HG03469 (cell line): ENCODE measurements around the gene NPM1.
"Not testable (repeated sequence)": the region's sequence is repeated elsewhere in the genome, so short reads cannot be mapped to it uniquely, and the experiment has no call there.

Experiments used
- ATAC-seq: cut with Tn5 transposase; IDR thresholded peaks from one replicate; pipeline ENCODE4 v1.9.1; 2021; ENCODE audit warnings: mild to moderate bottlenecking, moderate library complexity, moderate number of reproducible peaks; ENCODE audit not compliant: unreplicated experiment

Gene NPM1

DNA sequence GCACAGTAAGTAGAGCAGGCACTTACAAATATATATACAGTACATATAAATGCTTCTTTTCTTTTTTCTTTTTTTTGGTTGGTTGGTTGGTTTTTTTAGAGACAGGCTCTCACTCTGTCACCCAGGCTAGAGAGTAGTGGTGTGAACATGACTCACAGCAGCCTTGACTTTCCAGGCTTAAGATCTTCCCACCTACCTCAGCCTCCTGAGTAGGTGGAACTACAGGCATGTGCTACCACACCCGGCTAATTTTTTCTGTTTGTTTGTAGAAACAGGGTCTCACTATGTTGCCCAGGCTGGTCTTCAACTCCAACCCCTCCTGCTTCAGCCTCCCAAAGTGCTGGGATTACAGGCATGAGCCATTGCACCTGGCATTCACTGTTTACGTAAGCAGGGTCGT lies 2.6 kb upstream of the NPM1 start:
- ATAC-seq = not testable (repeated sequence)

DNA sequence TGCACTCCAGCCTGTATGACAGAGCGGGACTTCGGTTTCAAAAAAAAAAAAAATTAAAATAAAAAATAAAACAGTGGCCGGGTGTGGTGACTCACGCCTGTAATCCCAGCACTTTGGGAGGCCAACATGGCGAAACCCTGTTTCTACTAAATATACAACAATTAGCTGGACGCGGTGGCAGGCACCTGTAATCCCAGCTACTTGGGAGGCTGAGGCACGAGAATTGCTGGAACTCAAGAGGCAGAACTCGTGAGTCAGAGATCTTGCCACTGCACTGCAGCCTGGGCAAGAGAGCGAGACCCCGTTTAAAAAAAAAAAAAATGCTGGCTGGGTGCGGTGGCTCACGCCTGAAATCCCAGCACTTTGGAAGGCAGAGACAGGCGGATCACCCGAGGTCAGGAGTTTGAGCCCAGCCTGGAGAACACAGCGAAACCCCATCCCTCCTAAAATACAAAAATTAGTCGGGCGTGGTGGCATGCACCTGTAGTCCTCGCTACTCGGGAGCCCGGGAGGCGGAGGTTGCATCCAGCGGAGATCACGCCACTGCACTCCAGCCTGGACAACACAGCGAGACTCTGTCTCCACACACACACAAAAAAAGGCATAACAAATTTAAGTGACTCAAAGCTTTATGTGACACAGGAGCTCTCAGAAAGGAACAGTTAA lies 1.5 kb upstream of the NPM1 start:
- ATAC-seq = no peak

DNA sequence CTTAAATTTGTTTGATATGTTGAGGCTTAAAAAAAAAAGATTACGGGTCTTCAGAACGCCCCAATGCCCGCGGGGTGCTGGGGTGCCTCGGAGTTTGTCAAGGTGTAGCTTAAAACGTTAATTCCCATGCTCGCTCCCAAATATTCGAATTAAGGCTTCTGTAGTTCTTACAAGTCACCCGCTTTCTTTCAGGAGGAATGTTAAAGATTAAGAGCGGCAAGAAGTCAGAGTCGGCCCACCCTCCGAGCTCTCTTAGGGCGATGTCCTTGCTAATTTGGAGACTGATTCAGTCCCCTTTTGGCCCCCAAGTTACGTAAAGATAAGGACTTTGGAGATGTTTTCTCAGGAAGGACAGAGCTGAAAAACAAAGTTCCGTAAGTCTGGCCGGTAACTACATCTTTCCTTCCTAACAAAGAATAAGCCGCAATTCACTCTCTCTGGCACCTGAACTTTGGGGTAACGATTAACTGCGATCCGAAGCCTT lies 746 bp upstream of the NPM1 start:
- no peak for ATAC-seq

DNA sequence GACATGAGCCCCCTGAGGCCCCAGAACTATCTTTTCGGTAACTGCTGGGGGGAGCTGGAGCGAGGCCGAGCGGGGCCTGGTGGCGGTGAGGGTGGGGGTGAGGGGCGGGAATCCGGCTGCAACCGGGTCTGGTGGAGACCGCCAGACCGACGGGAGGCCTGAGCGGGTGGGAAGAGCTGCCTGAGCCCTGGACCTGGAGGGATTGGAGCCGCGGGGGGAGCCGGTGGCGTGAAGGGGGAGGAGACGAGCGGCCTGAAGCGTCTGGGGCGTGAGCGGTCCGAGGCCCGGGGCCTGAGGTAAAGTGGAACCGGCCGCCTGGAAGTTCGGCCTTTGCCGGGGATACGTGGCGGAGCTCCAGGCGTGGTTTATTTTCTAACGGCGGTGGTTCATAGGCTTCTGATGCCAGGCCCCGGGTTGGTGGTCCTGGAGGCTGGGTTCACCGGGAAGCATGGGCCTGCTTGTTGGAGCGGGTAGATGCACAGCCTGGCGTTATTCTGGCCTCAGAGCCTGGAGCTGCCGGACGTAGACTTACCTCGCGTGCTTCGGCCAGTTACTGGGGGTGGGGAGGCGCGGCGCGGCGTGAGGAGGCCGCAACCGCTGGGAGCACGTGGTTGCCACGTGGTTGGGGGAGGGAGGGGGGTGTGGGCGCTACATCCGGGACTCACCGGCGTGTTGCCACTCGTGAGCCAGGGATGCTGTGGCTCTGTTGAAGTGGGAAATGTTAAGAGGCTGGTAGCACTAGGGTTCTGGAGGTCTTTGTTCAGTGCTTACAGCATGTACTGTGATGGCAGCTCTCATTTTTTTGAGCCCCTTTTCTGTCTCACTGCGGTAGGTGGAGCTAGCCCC lies 544 bp downstream of the NPM1 start:
- ATAC-seq = no peak

DNA sequence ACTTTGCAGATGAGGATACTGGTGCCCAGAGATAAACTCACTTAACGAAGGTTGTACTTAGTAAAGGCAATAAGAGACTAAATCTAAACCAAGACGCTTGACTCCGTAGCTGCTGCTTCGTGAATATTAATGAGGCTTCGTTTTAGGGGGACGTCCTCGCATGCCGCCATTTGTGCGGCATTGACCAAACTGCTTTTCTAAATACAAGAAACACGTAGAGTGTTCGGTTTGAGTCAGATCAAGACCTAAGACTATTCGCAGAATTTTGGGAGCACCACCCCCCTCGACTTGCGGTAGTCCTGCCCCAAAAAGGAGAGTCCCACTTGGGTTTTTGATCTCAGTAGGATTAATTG lies 1.1 kb downstream of the NPM1 start:
- no peak for ATAC-seq

DNA sequence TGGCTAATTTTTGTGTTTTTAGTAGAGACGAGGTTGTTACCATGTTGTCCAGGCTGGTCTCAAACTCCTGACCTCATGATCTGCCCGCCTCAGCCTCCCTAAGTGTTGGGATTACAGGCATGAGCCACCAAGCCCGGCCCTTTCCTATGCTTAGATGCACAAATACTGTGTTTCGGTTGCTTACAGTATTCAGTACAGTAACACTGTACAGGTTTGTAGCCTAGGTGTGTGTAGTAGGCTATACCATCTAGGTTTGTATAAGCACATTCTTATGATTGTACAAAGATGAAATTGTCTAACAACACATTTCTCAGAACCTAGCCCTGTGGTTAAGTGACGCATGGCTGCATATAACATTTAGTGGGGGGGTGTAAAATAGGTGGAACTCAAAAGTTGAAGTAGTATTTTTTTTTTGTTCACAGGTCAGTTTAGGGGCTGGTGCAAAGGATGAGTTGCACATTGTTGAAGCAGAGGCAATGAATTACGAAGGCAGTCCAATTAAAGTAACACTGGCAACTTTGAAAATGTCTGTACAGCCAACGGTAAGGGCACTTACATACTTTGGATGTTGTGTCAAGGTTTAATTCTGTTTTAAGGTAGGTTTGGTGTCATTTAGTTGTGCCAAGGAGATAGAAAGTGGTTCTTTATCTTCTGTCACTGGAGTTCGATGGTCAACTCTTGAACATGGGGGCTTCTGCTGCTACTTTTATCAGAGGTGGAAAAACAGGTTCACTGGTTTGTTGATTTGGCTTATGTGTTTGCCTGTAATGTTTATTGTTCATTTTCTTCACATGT lies 3.4 kb downstream of the NPM1 start:
- ATAC-seq = no peak

DNA sequence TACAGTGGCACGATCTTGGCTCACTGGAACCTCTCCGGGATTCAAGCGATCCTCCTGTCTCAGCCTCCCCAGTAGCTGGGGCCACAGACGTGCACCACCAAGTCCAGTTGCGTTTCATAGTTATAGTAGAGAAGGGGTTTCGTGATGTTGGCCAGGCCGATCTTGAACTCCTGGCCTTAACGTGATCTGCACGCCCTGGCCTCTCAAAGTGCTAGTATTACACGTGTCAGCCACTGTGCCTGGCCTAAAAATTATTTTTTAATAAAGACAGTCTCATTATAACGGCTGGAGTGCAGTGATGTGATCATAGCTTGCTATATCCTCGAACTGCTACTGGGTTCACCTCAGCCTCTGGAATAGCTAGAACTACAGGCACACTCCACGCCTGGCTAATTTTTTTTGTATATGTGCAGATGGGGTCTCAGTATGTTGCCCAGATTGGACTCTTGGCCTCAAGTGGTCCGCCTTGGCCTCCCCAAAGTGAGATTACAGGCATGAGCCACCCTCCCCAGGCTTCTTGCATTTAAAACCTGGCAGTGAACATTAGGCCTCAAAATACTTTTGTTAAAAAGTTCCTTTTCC lies 4.4 kb downstream of the NPM1 start:
- no peak for ATAC-seq

DNA sequence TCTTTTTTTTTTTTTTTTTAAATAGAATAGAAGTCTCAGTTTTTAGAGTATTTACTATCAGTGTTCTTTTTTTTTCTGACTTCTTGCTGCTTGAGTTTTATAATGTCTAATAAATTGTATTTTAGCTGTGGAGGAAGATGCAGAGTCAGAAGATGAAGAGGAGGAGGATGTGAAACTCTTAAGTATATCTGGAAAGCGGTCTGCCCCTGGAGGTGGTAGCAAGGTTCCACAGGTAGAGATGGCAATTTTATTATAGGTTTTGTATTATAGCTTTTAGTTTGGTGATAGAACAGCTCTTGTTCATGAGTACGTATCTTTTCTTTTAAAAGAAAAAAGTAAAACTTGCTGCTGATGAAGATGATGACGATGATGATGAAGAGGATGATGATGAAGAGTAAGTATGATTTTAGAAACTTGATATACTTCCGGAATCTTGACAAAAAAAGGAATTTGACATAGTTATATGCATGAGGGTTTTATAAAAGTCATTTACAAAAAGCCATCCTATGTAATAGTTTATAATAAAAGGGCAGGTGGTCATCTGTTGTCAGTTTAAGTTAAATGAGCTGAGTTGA lies 5.0 kb downstream of the NPM1 start:
- ATAC-seq = no peak

DNA sequence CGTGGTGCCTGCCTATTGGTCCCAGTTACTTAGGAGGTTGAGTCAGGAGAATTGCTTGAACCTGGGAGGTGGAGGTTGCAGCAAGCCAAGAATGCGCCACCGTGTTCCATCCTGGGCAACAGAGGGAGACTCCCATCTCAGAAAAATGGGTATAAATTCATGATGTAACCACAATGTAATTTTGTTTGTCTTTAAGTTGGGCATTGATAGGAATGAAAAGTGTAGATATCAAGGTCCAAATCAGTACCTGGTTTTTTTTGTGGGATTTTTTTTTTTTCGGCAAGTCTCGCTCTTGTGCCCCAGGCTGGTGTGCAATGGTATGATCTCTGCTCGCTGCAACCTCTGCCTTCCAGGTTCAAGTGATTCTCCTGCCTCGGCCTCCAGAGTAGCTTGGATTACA lies 7.4 kb downstream of the NPM1 start:
- no peak for ATAC-seq

DNA sequence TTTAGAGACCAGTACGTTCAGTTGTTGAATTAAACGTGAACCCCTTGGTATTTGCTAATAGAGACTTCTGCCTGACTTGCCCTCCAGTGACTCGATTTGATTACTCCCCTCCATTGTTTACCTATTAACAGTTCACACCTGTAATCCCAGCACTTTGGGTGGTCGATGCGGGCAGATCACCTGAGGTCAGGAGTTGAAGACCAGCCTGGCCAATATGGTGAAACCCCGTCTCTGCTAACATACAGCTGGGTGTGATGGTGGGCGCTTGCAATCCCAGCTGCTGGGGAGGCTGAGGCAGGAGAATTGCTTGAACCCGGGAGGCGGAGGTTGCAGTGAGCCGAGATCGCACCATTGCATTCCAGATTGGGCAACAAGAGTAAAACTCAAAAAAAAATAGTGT lies 8.9 kb downstream of the NPM1 start:
- ATAC-seq = not testable (repeated sequence)

DNA sequence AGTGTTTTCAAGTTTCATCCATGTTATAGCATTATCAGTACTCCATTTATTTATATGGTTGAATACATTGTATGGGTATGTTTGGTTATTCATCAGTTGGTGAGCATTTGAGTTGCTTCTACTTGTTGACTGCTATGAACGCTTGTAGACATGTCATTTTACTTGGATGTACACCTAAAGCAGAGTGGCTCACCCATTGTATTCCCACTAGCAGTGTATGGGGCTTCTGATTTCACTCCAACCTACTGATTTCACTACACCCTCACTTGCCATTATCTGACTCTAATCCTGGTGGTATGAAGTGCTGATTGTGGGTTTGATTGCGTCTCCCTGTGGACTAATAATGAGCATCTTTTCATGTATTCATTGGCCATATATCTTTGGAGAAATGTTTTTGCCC lies 9.5 kb downstream of the NPM1 start:
- ATAC-seq = no peak

DNA sequence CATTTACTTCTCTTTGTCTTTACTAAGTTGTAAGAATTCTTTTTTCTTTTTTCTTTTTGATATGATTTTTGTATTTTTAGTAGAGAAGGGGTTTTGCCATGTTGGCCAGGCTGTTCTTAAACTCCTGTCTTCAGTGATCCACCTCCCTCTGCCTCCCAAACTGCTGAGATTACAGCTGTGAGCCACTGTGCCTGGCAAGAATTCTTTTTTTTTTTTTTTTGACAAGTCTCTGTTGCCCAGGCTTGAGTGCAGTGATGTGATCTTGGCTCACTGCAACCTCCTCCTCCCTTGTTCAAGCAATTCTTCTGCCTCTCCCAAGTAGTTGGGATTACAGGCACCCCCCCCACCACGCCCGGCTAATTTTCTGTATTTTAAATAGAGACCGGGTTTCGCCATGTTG lies 9.9 kb downstream of the NPM1 start:
- ATAC-seq = no peak

DNA sequence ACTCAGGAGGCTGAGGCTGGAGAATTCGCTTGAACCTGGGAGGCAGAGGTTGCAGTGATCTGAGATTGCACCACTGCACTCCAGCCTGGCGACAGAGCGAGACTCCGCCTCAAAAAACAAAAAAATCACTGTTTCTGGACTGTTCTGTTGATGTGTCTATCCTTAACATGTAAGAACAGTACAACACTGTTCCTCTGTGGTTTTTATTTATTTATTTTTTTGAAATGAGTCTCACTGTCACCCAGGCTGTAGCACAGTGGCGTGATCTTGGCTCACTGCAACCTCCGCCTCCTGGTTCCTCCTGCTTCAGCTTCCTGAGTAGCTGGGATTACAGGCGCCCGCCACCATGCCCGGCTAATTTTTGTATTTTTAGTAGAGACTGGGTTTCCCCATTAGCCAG lies 11.0 kb downstream of the NPM1 start:
- not testable (repeated sequence) for ATAC-seq

DNA sequence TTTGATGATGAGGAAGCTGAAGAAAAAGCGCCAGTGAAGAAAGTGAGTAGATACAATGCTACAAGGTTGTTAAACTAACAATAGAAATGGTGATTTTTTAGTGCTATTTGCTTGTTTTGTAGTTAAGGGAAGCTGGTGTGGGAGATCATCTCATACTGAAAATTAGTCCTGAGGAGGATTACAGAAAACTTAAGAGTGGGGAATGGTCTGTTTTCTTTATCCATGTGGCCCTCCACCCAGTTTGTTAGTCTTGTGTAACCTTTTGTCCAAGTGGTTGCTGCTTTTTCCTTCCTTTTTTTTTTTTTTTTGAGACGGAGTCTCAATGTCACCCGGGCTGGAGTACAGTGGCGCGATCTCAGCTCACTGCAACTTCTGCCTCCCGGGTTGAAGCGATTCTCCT lies 12.5 kb downstream of the NPM1 start:
- no peak for ATAC-seq

DNA sequence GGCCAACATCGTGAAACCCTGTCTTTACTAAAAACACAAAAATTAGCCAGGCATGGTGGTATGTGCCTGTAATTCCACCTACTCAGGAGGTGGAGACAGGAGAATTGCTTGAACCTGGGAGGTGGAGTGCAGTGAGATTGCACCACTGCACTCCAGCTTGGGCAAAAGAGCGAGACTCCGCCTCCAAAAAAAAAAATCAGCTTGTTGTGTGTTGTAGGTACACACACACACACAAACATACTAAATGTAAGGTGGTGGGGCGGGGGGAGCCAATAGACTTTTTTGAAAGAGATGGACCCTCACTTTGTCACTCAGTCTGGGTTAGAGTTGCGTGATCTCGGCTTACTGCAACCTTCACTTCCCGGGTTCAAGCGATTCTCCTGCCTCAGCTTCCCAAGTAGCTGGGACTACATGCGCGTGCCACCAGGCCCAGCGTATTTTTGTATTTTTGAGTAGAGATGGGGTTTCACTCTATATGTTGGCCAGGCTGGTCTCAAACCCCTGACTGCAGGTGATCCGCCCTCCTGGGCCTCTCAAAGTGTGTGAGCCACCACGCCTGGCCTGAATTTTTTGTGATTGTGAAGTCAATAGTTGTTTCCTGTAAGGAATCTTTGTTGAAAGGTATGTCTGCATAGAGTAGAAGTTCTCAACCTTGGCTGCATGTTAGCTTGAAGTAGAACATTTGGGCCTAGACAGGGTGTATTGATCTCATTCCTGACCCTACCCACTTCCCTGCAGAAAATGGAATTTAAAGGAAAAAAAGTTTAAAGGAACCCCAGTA lies 13.7 kb downstream of the NPM1 start:
- ATAC-seq = no peak

DNA sequence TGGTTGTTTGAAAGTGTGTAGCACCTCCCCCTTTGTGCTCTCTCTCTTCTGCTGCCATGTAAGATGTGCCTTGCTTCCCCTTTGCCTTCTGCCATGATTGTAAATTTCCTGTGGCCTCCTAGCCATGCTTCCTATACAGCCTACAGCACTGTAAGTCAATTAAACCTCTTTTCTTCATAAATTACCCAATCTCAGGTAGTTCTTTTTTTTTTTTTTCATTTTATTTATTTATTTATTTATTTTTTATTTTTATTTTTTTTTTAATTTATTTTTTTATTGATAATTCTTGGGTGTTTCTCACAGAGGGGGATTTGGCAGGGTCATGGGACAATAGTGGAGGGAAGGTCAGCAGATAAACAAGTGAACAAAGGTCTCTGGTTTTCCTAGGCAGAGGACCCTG lies 15.1 kb downstream of the NPM1 start:
- ATAC-seq = not testable (repeated sequence)

DNA sequence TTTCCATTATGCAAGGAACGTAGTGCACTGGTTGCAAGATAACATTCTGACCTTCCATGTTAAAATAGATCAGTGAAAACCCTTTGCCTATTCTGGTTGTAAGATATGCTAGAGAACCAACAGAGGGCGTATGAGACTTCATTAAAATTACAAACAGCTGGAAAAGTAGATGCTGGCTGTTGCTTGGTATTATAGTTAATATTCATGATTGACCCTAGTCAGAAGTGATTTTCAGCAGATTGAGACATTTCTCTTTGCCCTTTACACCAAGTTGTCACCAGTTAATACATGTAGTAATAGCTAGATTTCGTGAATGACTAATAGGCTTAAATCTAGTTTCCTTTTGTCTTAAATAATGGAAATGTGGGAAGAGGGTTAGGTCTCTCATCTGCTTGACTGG lies 18.0 kb downstream of the NPM1 start:
- ATAC-seq = no peak

DNA sequence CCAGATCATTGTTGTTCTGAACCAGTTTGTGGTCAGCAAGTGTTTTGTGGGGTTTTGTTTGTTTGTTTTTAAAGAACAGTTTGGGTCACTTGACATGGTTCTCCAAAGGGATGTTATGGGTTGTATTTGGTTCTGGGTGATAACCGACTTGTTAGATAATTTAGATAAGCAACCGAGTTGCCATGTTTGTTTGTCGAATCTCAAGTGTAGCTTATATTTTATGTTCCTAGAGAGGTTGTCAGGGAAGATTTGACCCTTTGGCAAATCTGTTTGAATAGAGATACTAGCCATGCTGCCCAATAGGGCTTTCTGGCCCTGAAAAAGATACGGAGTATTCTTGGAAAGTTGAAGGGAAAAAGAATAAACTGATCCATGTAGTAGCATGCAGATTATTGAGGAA lies 19.6 kb downstream of the NPM1 start:
- ATAC-seq = no peak

DNA sequence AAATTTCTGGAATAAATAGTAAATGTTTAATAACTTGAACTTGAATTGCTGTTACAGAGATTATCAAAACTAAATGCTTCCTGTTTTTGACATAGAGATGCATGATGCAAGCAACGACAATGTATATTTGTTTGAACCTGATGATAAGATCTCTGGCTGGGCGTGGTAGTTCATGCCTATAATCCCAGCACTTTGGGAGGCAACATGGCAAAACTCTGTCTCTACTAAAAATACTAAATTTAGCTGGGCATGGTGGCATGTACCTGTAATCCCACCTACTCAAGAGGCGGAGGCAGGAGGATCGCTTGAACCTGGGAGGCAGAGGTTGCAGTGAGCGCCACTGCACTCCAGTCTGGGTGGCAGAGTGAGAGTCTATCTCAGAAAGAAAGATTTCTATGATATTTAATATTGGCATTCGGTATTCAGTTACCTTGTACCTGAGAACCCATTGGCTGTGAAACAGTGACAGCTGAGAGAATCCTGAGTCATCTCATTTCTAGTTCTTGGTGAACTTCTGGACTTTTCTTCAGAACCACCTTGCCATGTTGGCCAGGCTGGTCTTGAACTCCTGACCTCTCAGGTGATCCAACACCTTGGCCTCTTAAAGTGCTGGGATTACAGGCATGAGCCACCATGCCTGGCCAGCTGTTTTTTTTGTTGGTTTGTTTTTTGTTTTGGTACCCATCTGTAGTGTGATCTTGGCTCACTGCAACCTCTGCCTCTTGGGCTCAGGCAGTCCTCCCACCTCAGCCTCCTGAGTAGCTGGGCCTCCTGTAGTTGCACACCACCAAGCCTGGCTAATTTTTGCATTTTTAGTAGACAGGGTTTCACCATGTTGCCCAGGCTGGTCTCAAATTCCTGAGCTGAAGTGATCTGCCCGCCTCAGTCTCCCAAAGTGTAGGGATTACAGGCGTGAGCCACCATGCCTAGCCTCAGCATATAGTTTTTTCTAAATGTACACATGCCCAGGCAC lies 21.8 kb downstream of the NPM1 start:
- no peak for ATAC-seq
